Effector memory CD8-positive, alpha-beta T cell (primary cell): Measurements from ENCODE around the gene PATL2.
"Not testable (repeated sequence)": the region's sequence is repeated elsewhere in the genome, so short reads cannot be mapped to it uniquely, and the experiment has no call there.

Experiments
- ATAC-seq: fragments of 150-1000 bp; cut with Tn5 transposase; replicated peaks from 2 replicates; pipeline ENCODE4 v1.10.0; 2021; ENCODE audit warnings: mild to moderate bottlenecking, moderate library complexity
- DNase-seq, 3 experiments: peaks; one replicate each; pipeline ENCODE4 v3.0.0; 2021
- H3K27ac Mint-ChIP-seq, 2 donors: one replicate each; pipeline ENCODE4 v1.8.0; 2022; ENCODE audit warnings: mild to moderate bottlenecking in 2 of 2, mixed read lengths in 2 of 2, moderate library complexity in 2 of 2
- H3K27me3 Mint-ChIP-seq, 2 donors: one replicate each; pipeline ENCODE4 v1.8.0; 2022; ENCODE audit warnings: mixed read lengths in 2 of 2
- H3K36me3 Mint-ChIP-seq: one replicate; pipeline ENCODE4 v1.8.0; 2022; ENCODE audit warnings: mild to moderate bottlenecking, moderate library complexity, mixed read lengths; ENCODE audit not compliant: insufficient read depth
- H3K4me1 Mint-ChIP-seq, 2 donors: one replicate each; pipeline ENCODE4 v1.8.0; 2022; ENCODE audit warnings: low read depth in 2 of 2, mixed read lengths in 2 of 2
- H3K4me3 Mint-ChIP-seq, 2 donors: one replicate each; pipeline ENCODE4 v1.8.0; 2022; ENCODE audit warnings: mild to moderate bottlenecking in 2 of 2, mixed read lengths in 2 of 2, moderate library complexity in 2 of 2
- H3K9me3 Mint-ChIP-seq, 2 donors: one replicate each; pipeline ENCODE4 v1.8.0; 2022; ENCODE audit warnings: mixed read lengths in 2 of 2

Gene PATL2

GRCh38 chr15:44727485-44728231 lies 16.5 kb upstream of the PATL2 start:
- DNase-seq: no peak
- no peak for ATAC-seq
- peaks cover 56 to 68% of the 10 kb centered on the region in 2 donors for H3K4me1 Mint-ChIP-seq
- H3K4me3 Mint-ChIP-seq: peak overlapping the region; percentile 96 to 99
- no peaks in the 10 kb centered on the region for H3K27me3 Mint-ChIP-seq
- H3K9me3 Mint-ChIP-seq: no peaks in the 10 kb centered on the region
- H3K36me3 Mint-ChIP-seq: peaks cover 44% of the 10 kb centered on the region
- H3K27ac Mint-ChIP-seq: peak overlapping the region; percentile 99 to 100

GRCh38 chr15:44726568-44727484 lies 15.7 kb upstream of the PATL2 start:
- Mint-ChIP-seq H3K27ac (peak overlapping the region; percentile 99 to 100), H3K4me1 (peaks cover 54 to 67% of the 10 kb centered on the region in 2 donors), H3K36me3 (peaks cover 48% of the 10 kb centered on the region), H3K4me3 (peak overlapping the region; percentile 96 to 99), H3K27me3 (no peaks in the 10 kb centered on the region), H3K9me3 (no peaks in the 10 kb centered on the region)
- peak; percentile 60 for ATAC-seq
- peak; percentile 69 to 78 (median 70) for DNase-seq

- H3K4me1 Mint-ChIP-seq: peaks cover 54 to 67% of the 10 kb centered on the region in 2 donors
- DNase-seq: no peak
- no peaks in the 10 kb centered on the region for H3K9me3 Mint-ChIP-seq
- H3K27ac Mint-ChIP-seq: peak overlapping the region; percentile 99 to 100
- no peaks in the 10 kb centered on the region for H3K27me3 Mint-ChIP-seq
- ATAC-seq: no peak
- H3K36me3 Mint-ChIP-seq: peaks cover 52% of the 10 kb centered on the region
- H3K4me3 Mint-ChIP-seq: peak overlapping the region; percentile 96 to 99
Observed at GRCh38 chr15:44726136-44726535, 15.0 kb upstream of the PATL2 start.

DNA sequence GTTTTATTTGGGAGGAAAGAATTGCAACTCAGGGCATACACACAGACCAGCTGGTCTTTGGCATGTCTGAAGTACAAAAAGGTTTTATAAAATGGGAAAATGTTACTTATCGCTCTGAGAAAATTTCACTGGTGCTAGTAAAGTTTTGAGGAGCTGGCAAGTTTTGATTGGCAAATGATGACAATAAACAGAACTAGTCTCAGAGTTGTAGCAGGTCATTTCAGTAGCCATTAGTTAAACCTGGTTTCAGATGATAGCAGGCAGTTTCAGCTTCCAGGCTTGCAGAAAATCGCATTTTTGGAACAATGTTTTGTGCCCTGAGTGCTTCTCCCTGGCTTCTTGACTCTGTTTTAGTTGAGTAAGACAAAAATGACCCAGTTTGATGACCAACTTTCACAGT lies 10.9 kb upstream of the PATL2 start:
- peak overlapping the region; percentile 88 to 100 for H3K27ac Mint-ChIP-seq
- no peaks in the 10 kb centered on the region for H3K9me3 Mint-ChIP-seq
- ATAC-seq (no peak), DNase-seq (no peak)
- H3K4me1 Mint-ChIP-seq: peaks cover 58 to 81% of the 10 kb centered on the region in 2 donors
- peak overlapping the region in 1 of 2 donors; percentile 68 for H3K4me3 Mint-ChIP-seq
- H3K27me3 Mint-ChIP-seq: no peaks in the 10 kb centered on the region
- H3K36me3 Mint-ChIP-seq: peaks cover 70% of the 10 kb centered on the region

GRCh38 chr15:44720460-44721176 lies 9.5 kb upstream of the PATL2 start:
- no peak for ATAC-seq
- Mint-ChIP-seq H3K36me3 (peaks cover 73% of the 10 kb centered on the region), H3K9me3 (no peaks in the 10 kb centered on the region), H3K27ac (peak overlapping the region; percentile 88 to 100), H3K4me1 (peaks cover 62 to 84% of the 10 kb centered on the region in 2 donors), H3K4me3 (peak overlapping the region; percentile 68 to 100), H3K27me3 (no peaks in the 10 kb centered on the region)
- DNase-seq: no peak

DNA sequence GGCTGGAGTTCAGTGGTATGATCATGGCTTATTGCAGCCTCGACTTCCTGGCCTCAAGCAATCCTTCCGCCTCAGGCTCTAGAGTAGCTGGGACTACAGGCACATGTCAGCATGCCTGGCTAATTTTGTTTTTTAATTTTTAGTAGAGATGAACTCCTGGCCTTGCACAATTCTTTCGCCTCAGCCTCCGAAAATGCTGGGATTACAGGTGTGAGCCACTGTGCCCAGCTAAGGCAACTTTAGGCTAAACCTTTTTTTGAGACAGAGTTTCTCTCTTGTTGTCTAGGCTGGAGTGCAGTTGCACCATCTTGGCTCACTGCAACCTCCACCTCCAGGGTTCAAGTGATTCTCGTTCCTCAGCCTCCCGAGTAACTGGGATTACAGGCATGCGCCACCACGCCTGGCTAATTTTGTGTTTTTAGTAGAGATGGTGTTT lies 8.9 kb upstream of the PATL2 start:
- peaks cover 64 to 85% of the 10 kb centered on the region in 2 donors for H3K4me1 Mint-ChIP-seq
- H3K4me3 Mint-ChIP-seq: peak overlapping the region; percentile 68 to 100
- H3K9me3 Mint-ChIP-seq, ATAC-seq, H3K27me3 Mint-ChIP-seq, DNase-seq: not testable (repeated sequence)
- H3K27ac Mint-ChIP-seq: peak overlapping the region; percentile 88 to 100
- H3K36me3 Mint-ChIP-seq: peaks cover 77% of the 10 kb centered on the region

- peak; percentile 64 for ATAC-seq
- peak overlapping the region; percentile 100 for H3K4me3 Mint-ChIP-seq
- no peaks in the 10 kb centered on the region for H3K27me3 Mint-ChIP-seq
- H3K27ac Mint-ChIP-seq: peak overlapping the region; percentile 88 to 100
- DNase-seq: peak in 2 of 3 experiments; percentile 46 to 58
- H3K9me3 Mint-ChIP-seq: no peaks in the 10 kb centered on the region
- H3K4me1 Mint-ChIP-seq: peaks cover 62 to 85% of the 10 kb centered on the region in 2 donors
- H3K36me3 Mint-ChIP-seq: peaks cover 82% of the 10 kb centered on the region
Observed at GRCh38 chr15:44719293-44719999, 8.3 kb upstream of the PATL2 start.

GRCh38 chr15:44718927-44719292 lies 7.8 kb upstream of the PATL2 start:
- peak overlapping the region; percentile 88 to 100 for H3K27ac Mint-ChIP-seq
- ATAC-seq (no peak), DNase-seq (no peak)
- H3K27me3 Mint-ChIP-seq: no peaks in the 10 kb centered on the region
- H3K36me3 Mint-ChIP-seq: peaks cover 82% of the 10 kb centered on the region
- peaks cover 61 to 83% of the 10 kb centered on the region in 2 donors for H3K4me1 Mint-ChIP-seq
- H3K9me3 Mint-ChIP-seq: no peaks in the 10 kb centered on the region
- peak overlapping the region; percentile 100 for H3K4me3 Mint-ChIP-seq

GRCh38 chr15:44718180-44718926 lies 7.2 kb upstream of the PATL2 start:
- Mint-ChIP-seq H3K36me3 (peaks cover 86% of the 10 kb centered on the region), H3K4me1 (peaks cover 63 to 83% of the 10 kb centered on the region in 2 donors), H3K9me3 (no peaks in the 10 kb centered on the region), H3K27me3 (no peaks in the 10 kb centered on the region), H3K27ac (peak overlapping the region; percentile 88 to 100), H3K4me3 (peak overlapping the region; percentile 100)
- no peak for DNase-seq
- ATAC-seq: no peak

DNA sequence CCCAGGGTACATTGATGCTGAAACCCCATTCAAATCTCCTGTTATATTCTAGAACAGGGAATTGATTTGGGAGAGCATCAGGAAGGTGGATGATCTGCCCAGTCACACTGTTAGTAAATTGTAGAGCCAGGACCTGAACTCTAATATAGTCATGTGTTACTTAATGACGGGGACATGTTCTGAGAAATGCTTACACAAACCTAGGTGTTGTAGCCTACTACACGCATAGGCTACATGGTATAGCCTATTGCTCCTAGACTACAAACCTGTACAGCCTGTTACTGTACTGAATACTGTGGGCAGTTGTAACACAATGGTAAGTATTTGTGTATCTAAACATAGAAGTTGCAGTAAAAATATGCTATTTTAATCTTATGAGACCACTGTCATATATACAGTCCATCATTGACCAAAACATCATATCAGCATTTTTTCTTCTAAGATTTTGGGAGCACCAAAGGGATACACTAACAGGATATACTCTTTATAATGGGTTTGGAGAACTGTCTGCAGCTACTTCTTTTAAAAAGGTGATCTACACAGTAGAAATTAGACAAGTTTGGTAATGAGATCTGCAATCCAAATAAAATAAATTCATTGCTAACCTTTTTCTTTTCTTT lies 6.0 kb upstream of the PATL2 start:
- Mint-ChIP-seq H3K9me3 (no peaks in the 10 kb centered on the region), H3K36me3 (peaks cover 98% of the 10 kb centered on the region), H3K4me1 (peaks cover 69 to 80% of the 10 kb centered on the region in 2 donors), H3K27ac (peak overlapping the region; percentile 88 to 100), H3K27me3 (no peaks in the 10 kb centered on the region), H3K4me3 (peak overlapping the region; percentile 100)
- no peak for ATAC-seq
- DNase-seq: no peak

GRCh38 chr15:44715797-44716334 lies 4.7 kb upstream of the PATL2 start:
- no peak for ATAC-seq
- peak overlapping the region; percentile 100 for H3K27ac Mint-ChIP-seq
- DNase-seq: no peak
- peaks cover 100% of the 10 kb centered on the region for H3K36me3 Mint-ChIP-seq
- H3K4me1 Mint-ChIP-seq: peaks cover 66 to 76% of the 10 kb centered on the region in 2 donors
- no peaks in the 10 kb centered on the region for H3K27me3 Mint-ChIP-seq
- H3K9me3 Mint-ChIP-seq: no peaks in the 10 kb centered on the region
- peak overlapping the region; percentile 100 for H3K4me3 Mint-ChIP-seq
